Transverse colon (tissue), 4 donors: Measurements from ENCODE around the gene PBX1. TPM values are rescaled to one million over a fixed set of nuclear protein-coding genes. Genes with fewer than 3 reads are reported as not detected.

ENCODE experiments used
- DNase-seq: peaks from one replicate; pipeline ENCODE4 v3.0.0-alpha.2; 2019
- H3K27ac ChIP-seq, 4 donors: fragments of 200-600 bp; sonication (generic); 2 replicates each; pipeline ENCODE4 v1.5.1; 2016 to 2018; ENCODE audit warnings: inconsistent platforms in 4 of 4
- H3K27me3 ChIP-seq: fragments of 200-600 bp; sonication (generic); 2 replicates; pipeline ENCODE4 v1.5.1; 2017; ENCODE audit warnings: inconsistent platforms
- H3K36me3 ChIP-seq, 4 donors: fragments of 200-600 bp; sonication (generic); 2 replicates each; pipeline ENCODE4 v1.5.1; 2017 to 2019; ENCODE audit warnings: inconsistent platforms in 4 of 4
- H3K4me1 ChIP-seq, 4 donors: fragments of 200-600 bp; sonication (generic); 2 replicates each; pipeline ENCODE4 v1.5.1; 2017 to 2020; ENCODE audit warnings: inconsistent platforms in 4 of 4
- H3K4me3 ChIP-seq, 4 donors: fragments of 200-600 bp; sonication (generic); 1 replicate in 1 of 4; 2 replicates in 3 of 4; pipeline versions ENCODE4 v1.5.1 to v1.6.1; 2017 to 2019; ENCODE audit warnings: inconsistent platforms in 4 of 4
- H3K9me3 ChIP-seq, 2 donors: fragments of 200-600 bp; sonication (generic); 2 replicates each; pipeline ENCODE4 v1.5.1; 2017 to 2019; ENCODE audit warnings: inconsistent platforms in 2 of 2
- CTCF ChIP-seq, 5 experiments: fragments of 200-600 bp in 3 of 5; fragments of 450-650 bp in 2 of 5; sonication (generic) in 3 of 5; IDR thresholded peaks; 1 replicate in 2 of 5; 2 replicates in 3 of 5; pipeline ENCODE4 v1.5.1; 2016 to 2017; ENCODE audit warnings: antibody characterized with exemption in 5 of 5, inconsistent platforms in 3 of 5, mild to moderate bottlenecking in 2 of 5, moderate library complexity in 1 of 5
- EP300 ChIP-seq: sonication (generic); formaldehyde crosslinking; IDR thresholded peaks from one replicate; pipeline ENCODE4 v1.6.1; 2017; ENCODE audit warnings: antibody characterized with exemption, low read depth
- POLR2A ChIP-seq: fragments of 450-650 bp; IDR thresholded peaks from one replicate; pipeline ENCODE4 v1.6.1; 2016; ENCODE audit warnings: antibody characterized with exemption, mild to moderate bottlenecking, moderate library complexity
- POLR2AphosphoS5 ChIP-seq, 3 donors: sonication (generic); formaldehyde crosslinking; IDR thresholded peaks; one replicate each; pipeline ENCODE4 v1.6.1; 2016; ENCODE audit warnings: antibody characterized with exemption in 3 of 3
- WGBS, 2 donors: methylation state at CpG; one replicate each; pipeline ENCODE4 v1.1.5; 2018; ENCODE audit warnings: low coverage in 1 of 2; 5-methylcytosine and 5-hydroxymethylcytosine counted together
- in situ Hi-C, 4 donors: fragments of 200-750 bp; cut with MboI; loops; one replicate each; pipeline versions ENCODE4 v1.15.0 to v1.15.1; 2017; ENCODE audit warnings: low sequenced_read_pairs in 3 of 4, low pct_ligation_motif_present in 1 of 4, low pct_unique_long_range_greater_than_20kb in 1 of 4
- intact Hi-C: fragments of 100-400 bp; cut with DNase I; formaldehyde crosslinking; loops from one replicate; pipeline ENCODE4 v1.15.1; 2023; ENCODE audit warnings: low total_unique reads
- total RNA-seq, 4 donors: library from RNA; depleted of rRNA; stranded (reverse); fragments of >200 nt; gene quantifications; one replicate each; pipeline ENCODE4 v1.1.0, GENCODE V29; 2016

The PBX1 gene
- total RNA-seq, 4 donors from 2014 or later = 46.8 to 77.2 (median 50.7) TPM

GRCh38 chr1:164763098-164763497 lies 204.1 kb downstream of the PBX1 start:
- no peaks in the 10 kb centered on the region for H3K27me3 ChIP-seq
- WGBS, 2 donors = 74 to 76% methylated on average over 2 of the region's 2 CpGs
- no peak overlapping the region for H3K27ac ChIP-seq
- H3K4me1 ChIP-seq = peaks cover 22 to 45% (median 32%) of the 10 kb centered on the region in 4 donors
- no peaks in the 10 kb centered on the region for H3K9me3 ChIP-seq
- H3K36me3 ChIP-seq = no peaks in the 10 kb centered on the region
- intact Hi-C loops = no loop called here
- DNase-seq = no peak
- in situ Hi-C loops = no loop called here
- H3K4me3 ChIP-seq = no peak overlapping the region
- TF ChIP-seq EP300 (no peak), POLR2AphosphoS5 (IDR thresholded peaks at IDR 0.05) (no peak), POLR2A (no peak), CTCF (IDR thresholded peaks at IDR 0.05) (no peak)

- Histone ChIP-seq H3K9me3 (no peaks in the 10 kb centered on the region), H3K4me1 (peaks cover 23 to 57% (median 30%) of the 10 kb centered on the region in 4 donors), H3K36me3 (no peaks in the 10 kb centered on the region), H3K27ac (peak overlapping the region in 1 of 4 donors; percentile 54), H3K27me3 (no peaks in the 10 kb centered on the region), H3K4me3 (no peak overlapping the region)
- WGBS, 2 donors = 84 to 100% methylated on average over 1 of the region's 1 CpG
- no peak for DNase-seq
- intact Hi-C loops = loop anchor here (2.0 kb wide), 1 partner anchor 70 kb away; no protein-coding TSS in a partner anchor
- in situ Hi-C loops = no loop called here
- TF ChIP-seq CTCF (IDR thresholded peaks at IDR 0.05) = no peak
- no peak for TF ChIP-seq EP300
- no peak for TF ChIP-seq POLR2A
- TF ChIP-seq POLR2AphosphoS5 (IDR thresholded peaks at IDR 0.05) = no peak
Observed at GRCh38 chr1:164764333-164764732, 205.3 kb downstream of the PBX1 start.

DNA sequence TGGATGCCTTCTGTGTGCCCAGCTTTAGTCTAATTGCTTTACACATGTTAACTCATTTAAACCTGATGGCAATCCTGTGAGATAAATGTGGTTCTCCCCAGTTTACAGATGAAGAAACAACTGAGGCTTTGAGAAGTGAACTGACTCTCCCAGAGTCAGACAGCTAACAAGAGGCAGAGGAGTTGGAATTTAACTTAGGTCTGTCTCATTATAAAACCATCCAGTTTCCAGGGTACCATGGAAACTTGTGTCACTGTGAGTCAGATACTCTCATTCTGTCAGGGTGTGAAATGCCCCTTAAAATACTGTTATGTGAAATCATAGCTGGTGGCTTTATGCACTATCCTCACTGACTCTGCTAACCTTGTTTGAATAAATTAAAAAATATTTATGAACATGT lies 206.6 kb downstream of the PBX1 start:
- H3K9me3 ChIP-seq = no peaks in the 10 kb centered on the region
- in situ Hi-C loops = no loop called here
- H3K4me1 ChIP-seq = peaks cover 23 to 57% (median 29%) of the 10 kb centered on the region in 4 donors
- no peaks in the 10 kb centered on the region for H3K27me3 ChIP-seq
- peak overlapping the region in 3 of 4 donors; percentile 54 to 80 (median 69) for H3K27ac ChIP-seq
- intact Hi-C loops = loop anchor here (2.0 kb wide), 1 partner anchor 69 kb away; no protein-coding TSS in a partner anchor
- H3K4me3 ChIP-seq = no peak overlapping the region
- DNase-seq = no peak
- H3K36me3 ChIP-seq = no peaks in the 10 kb centered on the region
- TF ChIP-seq EP300 (no peak), POLR2AphosphoS5 (IDR thresholded peaks at IDR 0.05) (no peak), POLR2A (no peak), CTCF (IDR thresholded peaks at IDR 0.05) (no peak)

GRCh38 chr1:164765992-164766720 lies 207.2 kb downstream of the PBX1 start:
- TF ChIP-seq POLR2AphosphoS5 (IDR thresholded peaks at IDR 0.05) (no peak), CTCF (IDR thresholded peaks at IDR 0.05) (no peak), POLR2A (no peak), EP300 (no peak)
- no peaks in the 10 kb centered on the region for H3K36me3 ChIP-seq
- peak overlapping the region; percentile 54 to 80 (median 70) for H3K27ac ChIP-seq
- DNase-seq = no peak
- WGBS, 2 donors = 58 to 73% methylated on average over 1 of the region's 1 CpG
- no peak overlapping the region for H3K4me3 ChIP-seq
- no peaks in the 10 kb centered on the region for H3K9me3 ChIP-seq
- H3K27me3 ChIP-seq = no peaks in the 10 kb centered on the region
- intact Hi-C loops (loop anchor here (2.0 kb wide), 1 partner anchor 69 kb away; no protein-coding TSS in a partner anchor), in situ Hi-C loops (no loop called here)
- peaks cover 24 to 61% (median 35%) of the 10 kb centered on the region in 4 donors for H3K4me1 ChIP-seq
